Activated CD4-positive, alpha-beta T cell treated with anti-CD3 and anti-CD28 coated beads for 36 hours (primary cell): ENCODE results near the gene SPON1. TPM values are rescaled to one million over a fixed set of nuclear protein-coding genes. Genes with fewer than 3 reads are reported as not detected.
"Not testable (repeated sequence)": the region's sequence is repeated elsewhere in the genome, so short reads cannot be mapped to it uniquely, and the experiment has no call there.

Experiments
- ATAC-seq: fragments of 200-7000 bp; cut with Tn5 transposase; one replicate; pipeline ENCODE4 v1.10.0; 2021; ENCODE audit warnings: mild to moderate bottlenecking, moderate library complexity
- CTCF ChIA-PET: fragments of 350-600 bp; sonication (Branson Sonifier 250); formaldehyde crosslinking; loops from one replicate; lab custom pipeline; 2021; ENCODE audit warnings: antibody characterized with exemption; lab: Charles Lee
- POLR2A ChIA-PET: fragments of 350-600 bp; sonication (Branson Sonifier 250); formaldehyde crosslinking; loops from one replicate; lab custom pipeline; 2021; ENCODE audit warnings: antibody characterized with exemption, inconsistent platforms; lab: Charles Lee
- DNase-seq: peaks from one replicate; pipeline ENCODE4 v3.0.0-alpha.2; 2020
- H3K27ac Mint-ChIP-seq: one replicate; pipeline ENCODE4 v1.8.0; 2021; ENCODE audit warnings: mixed read lengths
- H3K27me3 Mint-ChIP-seq: one replicate; pipeline ENCODE4 v1.8.0; 2021; ENCODE audit warnings: mixed read lengths
- H3K36me3 Mint-ChIP-seq: one replicate; pipeline ENCODE4 v1.8.0; 2021; ENCODE audit warnings: low read depth, mixed read lengths
- H3K4me1 Mint-ChIP-seq: one replicate; pipeline ENCODE4 v1.8.0; 2021; ENCODE audit warnings: mixed read lengths
- H3K4me3 Mint-ChIP-seq: one replicate; pipeline ENCODE4 v1.8.0; 2021; ENCODE audit warnings: mild to moderate bottlenecking, moderate library complexity, mixed read lengths
- H3K9me3 Mint-ChIP-seq: one replicate; pipeline ENCODE4 v1.8.0; 2021; ENCODE audit warnings: low read depth, mixed read lengths
- intact Hi-C, 2 experiments: fragments of 100-400 bp; cut with DNase I in 1 of 2; cut with micrococcal nuclease in 1 of 2; formaldehyde crosslinking; loops; one replicate each; pipeline versions ENCODE4 v1.14.2 to v1.15.1; 2022 to 2024; cut with DNase I, micrococcal nuclease
- total RNA-seq, 2 experiments: library from RNA; stranded (reverse); gene quantifications; one replicate each; pipeline ENCODE4 v1.2.3, GENCODE V29; 2021

The SPON1 gene
- total RNA-seq, 2 experiments from 2014 or later = 0.26 to 0.41 TPM

GRCh38 chr11:14262271-14262846 lies 299.8 kb downstream of the SPON1 start:
- ChIA-PET CTCF (no interaction called here), POLR2A (no interaction called here)
- H3K4me3 Mint-ChIP-seq = no peak overlapping the region
- ATAC-seq (no peak), DNase-seq (no peak)
- H3K9me3 Mint-ChIP-seq = no peaks in the 10 kb centered on the region
- intact Hi-C loops = no loop called here
- no peaks in the 10 kb centered on the region for H3K4me1 Mint-ChIP-seq
- no peak overlapping the region for H3K27ac Mint-ChIP-seq
- H3K36me3 Mint-ChIP-seq = peaks cover 10% of the 10 kb centered on the region
- H3K27me3 Mint-ChIP-seq = no peaks in the 10 kb centered on the region

GRCh38 chr11:14264966-14265365 lies 302.4 kb downstream of the SPON1 start:
- CTCF ChIA-PET = no interaction called here
- intact Hi-C loops = no loop called here

GRCh38 chr11:14266622-14267021 lies 304.1 kb downstream of the SPON1 start:
- intact Hi-C loops = no loop called here

More at GRCh38 chr11:14264966-14265365, 302.4 kb downstream of the SPON1 start:
- no peak overlapping the region for H3K27ac Mint-ChIP-seq
- H3K36me3 Mint-ChIP-seq = peaks cover 10% of the 10 kb centered on the region
- no peaks in the 10 kb centered on the region for H3K4me1 Mint-ChIP-seq
- H3K27me3 Mint-ChIP-seq = no peaks in the 10 kb centered on the region
- no peak overlapping the region for H3K4me3 Mint-ChIP-seq
- no peaks in the 10 kb centered on the region for H3K9me3 Mint-ChIP-seq
- no peak for ATAC-seq
- POLR2A ChIA-PET = no interaction called here
- DNase-seq = no peak

GRCh38 chr11:14267861-14268635 lies 305.5 kb downstream of the SPON1 start:
- DNase-seq (no peak), ATAC-seq (no peak)
- POLR2A ChIA-PET = no interaction called here
- intact Hi-C loops = no loop called here
- H3K27ac Mint-ChIP-seq = no peak overlapping the region
- peaks cover 10% of the 10 kb centered on the region for H3K36me3 Mint-ChIP-seq
- no peak overlapping the region for H3K4me3 Mint-ChIP-seq
- CTCF ChIA-PET = no interaction called here
- H3K4me1 Mint-ChIP-seq = peaks cover 22% of the 10 kb centered on the region
- no peaks in the 10 kb centered on the region for H3K27me3 Mint-ChIP-seq
- H3K9me3 Mint-ChIP-seq = no peaks in the 10 kb centered on the region

More at GRCh38 chr11:14266622-14267021, 304.1 kb downstream of the SPON1 start:
- DNase-seq (no peak), ATAC-seq (no peak)
- Mint-ChIP-seq H3K27me3 (no peaks in the 10 kb centered on the region), H3K4me1 (peaks cover 14% of the 10 kb centered on the region), H3K27ac (no peak overlapping the region), H3K9me3 (no peaks in the 10 kb centered on the region), H3K36me3 (peaks cover 10% of the 10 kb centered on the region), H3K4me3 (no peak overlapping the region)
- ChIA-PET CTCF (interaction anchor here (0.7 kb wide), 2 partner anchors 506 to 1312 kb away, joined by 3 to 4 read pairs; no protein-coding TSS in a partner anchor), POLR2A (no interaction called here)

- no peak for DNase-seq
- Mint-ChIP-seq H3K27ac (no peak overlapping the region), H3K27me3 (no peaks in the 10 kb centered on the region), H3K36me3 (peaks cover 11% of the 10 kb centered on the region), H3K4me1 (peaks cover 22% of the 10 kb centered on the region), H3K4me3 (no peak overlapping the region), H3K9me3 (no peaks in the 10 kb centered on the region)
- intact Hi-C loops = no loop called here
- CTCF ChIA-PET = no interaction called here
- POLR2A ChIA-PET = no interaction called here
- no peak for ATAC-seq
Measured at GRCh38 chr11:14269692-14270573, 307.4 kb downstream of the SPON1 start.

- peak overlapping the region; percentile 5 for H3K27ac Mint-ChIP-seq
- H3K4me3 Mint-ChIP-seq = peak overlapping the region; percentile 14
Measured at GRCh38 chr11:14270690-14271542, 308.4 kb downstream of the SPON1 start.

GRCh38 chr11:14273895-14274294 lies 311.4 kb downstream of the SPON1 start:
- Mint-ChIP-seq H3K27me3 (no peaks in the 10 kb centered on the region), H3K4me3 (no peak overlapping the region), H3K9me3 (no peaks in the 10 kb centered on the region), H3K36me3 (peaks cover 7% of the 10 kb centered on the region), H3K27ac (no peak overlapping the region), H3K4me1 (peaks cover 22% of the 10 kb centered on the region)
- no peak for DNase-seq
- CTCF ChIA-PET = no interaction called here
- intact Hi-C loops = no loop called here
- ATAC-seq = no peak
- POLR2A ChIA-PET = interaction anchor here (0.9 kb wide), 1 partner anchor 63 kb away, joined by 4 read pairs; no protein-coding TSS in a partner anchor

More at GRCh38 chr11:14270690-14271542, 308.4 kb downstream of the SPON1 start:
- intact Hi-C loops = no loop called here
- H3K27me3 Mint-ChIP-seq = no peaks in the 10 kb centered on the region
- CTCF ChIA-PET = no interaction called here
- peak; percentile 44 for DNase-seq
- peak; percentile 86 for ATAC-seq
- POLR2A ChIA-PET = no interaction called here
- no peaks in the 10 kb centered on the region for H3K9me3 Mint-ChIP-seq
- peaks cover 7% of the 10 kb centered on the region for H3K36me3 Mint-ChIP-seq
- H3K4me1 Mint-ChIP-seq = peaks cover 22% of the 10 kb centered on the region

GRCh38 chr11:14275076-14275475 lies 312.6 kb downstream of the SPON1 start:
- no peak for DNase-seq
- no peak overlapping the region for H3K4me3 Mint-ChIP-seq
- ChIA-PET POLR2A (interaction anchor here (0.9 kb wide), 1 partner anchor 61 kb away, joined by 4 read pairs; no protein-coding TSS in a partner anchor), CTCF (interaction anchor here (0.5 to 1.5 kb wide), 3 partner anchors 12 to 148 kb away, joined by 3 read pairs; no protein-coding TSS in a partner anchor)
- no peaks in the 10 kb centered on the region for H3K9me3 Mint-ChIP-seq
- H3K36me3 Mint-ChIP-seq = peaks cover 11% of the 10 kb centered on the region
- no peaks in the 10 kb centered on the region for H3K27me3 Mint-ChIP-seq
- peaks cover 22% of the 10 kb centered on the region for H3K4me1 Mint-ChIP-seq
- no peak overlapping the region for H3K27ac Mint-ChIP-seq
- ATAC-seq = no peak
- intact Hi-C loops = no loop called here

GRCh38 chr11:14278869-14279268 lies 316.3 kb downstream of the SPON1 start:
- H3K27me3 Mint-ChIP-seq, intact Hi-C loops, H3K36me3 Mint-ChIP-seq, DNase-seq, H3K4me3 Mint-ChIP-seq, H3K27ac Mint-ChIP-seq, ATAC-seq, H3K9me3 Mint-ChIP-seq, H3K4me1 Mint-ChIP-seq, POLR2A ChIA-PET: not testable (repeated sequence)
- CTCF ChIA-PET = interaction anchor here (0.7 kb wide), 1 partner anchor 89 kb away, joined by 4 read pairs; no protein-coding TSS in a partner anchor

- Mint-ChIP-seq H3K9me3 (no peaks in the 10 kb centered on the region), H3K36me3 (peaks cover 15% of the 10 kb centered on the region), H3K27me3 (no peaks in the 10 kb centered on the region), H3K27ac (no peak overlapping the region), H3K4me1 (peaks cover 5% of the 10 kb centered on the region), H3K4me3 (no peak overlapping the region)
- ATAC-seq (peak; percentile 42), DNase-seq (no peak)
- intact Hi-C loops = no loop called here
- CTCF ChIA-PET = interaction anchor here (1.1 to 1.4 kb wide), 2 partner anchors 12 to 20 kb away, joined by 4 to 6 read pairs; no protein-coding TSS in a partner anchor
- POLR2A ChIA-PET = no interaction called here
Measured at GRCh38 chr11:14288189-14288935, 325.8 kb downstream of the SPON1 start.
